SK-N-SH (cell line): ENCODE results near the gene PGBD4.
"Not testable (repeated sequence)": the region's sequence is repeated elsewhere in the genome, so short reads cannot be mapped to it uniquely, and the experiment has no call there.

Experiments
- ELF1 ChIP-seq: IDR thresholded peaks from 2 replicates; pipeline ENCODE4 v1.4.0; 2012
- EP300 ChIP-seq, 2 experiments: IDR thresholded peaks; 2 replicates each; pipeline versions ENCODE4 v1.4.0 to v1.6.1; 2012; ENCODE audit warnings: borderline replicate concordance in 1 of 2, low read depth in 1 of 2, low read length in 1 of 2
- NRF1 ChIP-seq: IDR thresholded peaks from 2 replicates; pipeline ENCODE4 v1.6.1; 2012; ENCODE audit warnings: low read depth, mild to moderate bottlenecking, low read length
- RAD21 ChIP-seq: IDR thresholded peaks from 2 replicates; pipeline ENCODE4 v1.6.1; 2012; ENCODE audit warnings: mild to moderate bottlenecking, low read length
- SMC3 ChIP-seq: IDR thresholded peaks from 2 replicates; pipeline ENCODE4 v1.6.1; 2012; ENCODE audit warnings: low read depth, low read length, improper control_type of control experiment
- YY1 ChIP-seq: IDR thresholded peaks from 2 replicates; pipeline ENCODE4 v1.4.0; 2012; ENCODE audit warnings: low read depth, mild to moderate bottlenecking
- TF ChIP-seq, protein P1 (sequence below): fragments of 200-600 bp; sonication (generic); IDR thresholded peaks from 2 replicates; pipeline ENCODE4 v1.6.1; 2017; ENCODE audit warnings: antibody characterized with exemption, mild to moderate bottlenecking, moderate library complexity
- TF ChIP-seq, protein P2 (sequence below): fragments of 150-350 bp; IDR thresholded peaks from 2 replicates; pipeline ENCODE4 v1.6.1; 2017; ENCODE audit warnings: antibody characterized with exemption, low read length, low read depth, borderline replicate concordance

DNA sequence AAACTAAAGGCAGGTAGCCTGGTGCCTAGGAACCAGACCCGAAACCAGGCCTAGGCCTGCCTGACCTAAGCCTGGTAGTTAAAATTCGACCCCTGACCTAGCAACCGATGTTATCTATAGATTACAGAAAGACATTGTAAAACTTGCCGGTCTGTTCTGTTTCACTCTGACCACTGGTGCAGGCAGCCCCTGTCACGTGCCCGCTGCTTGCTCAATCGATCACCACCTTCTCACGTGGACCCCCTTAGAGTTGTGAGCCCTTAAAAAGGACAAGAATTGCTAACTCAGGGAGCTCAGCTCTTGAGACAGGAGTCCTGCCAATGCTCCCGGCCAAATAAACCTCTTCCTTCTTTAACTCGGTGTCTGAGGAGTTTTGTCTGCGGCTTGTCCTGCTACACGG, 19.9 kb downstream of the PGBD4 start:
- TF ChIP-seq ELF1; SMC3; RAD21; NRF1; YY1; EP300 (IDR thresholded peaks at IDR 0.05; ENCODE audit: borderline replicate concordance in 1 of 2, low read depth in 1 of 2, low read length in 1 of 2): not testable (repeated sequence)
- TF ChIP-seq, protein P1, sequence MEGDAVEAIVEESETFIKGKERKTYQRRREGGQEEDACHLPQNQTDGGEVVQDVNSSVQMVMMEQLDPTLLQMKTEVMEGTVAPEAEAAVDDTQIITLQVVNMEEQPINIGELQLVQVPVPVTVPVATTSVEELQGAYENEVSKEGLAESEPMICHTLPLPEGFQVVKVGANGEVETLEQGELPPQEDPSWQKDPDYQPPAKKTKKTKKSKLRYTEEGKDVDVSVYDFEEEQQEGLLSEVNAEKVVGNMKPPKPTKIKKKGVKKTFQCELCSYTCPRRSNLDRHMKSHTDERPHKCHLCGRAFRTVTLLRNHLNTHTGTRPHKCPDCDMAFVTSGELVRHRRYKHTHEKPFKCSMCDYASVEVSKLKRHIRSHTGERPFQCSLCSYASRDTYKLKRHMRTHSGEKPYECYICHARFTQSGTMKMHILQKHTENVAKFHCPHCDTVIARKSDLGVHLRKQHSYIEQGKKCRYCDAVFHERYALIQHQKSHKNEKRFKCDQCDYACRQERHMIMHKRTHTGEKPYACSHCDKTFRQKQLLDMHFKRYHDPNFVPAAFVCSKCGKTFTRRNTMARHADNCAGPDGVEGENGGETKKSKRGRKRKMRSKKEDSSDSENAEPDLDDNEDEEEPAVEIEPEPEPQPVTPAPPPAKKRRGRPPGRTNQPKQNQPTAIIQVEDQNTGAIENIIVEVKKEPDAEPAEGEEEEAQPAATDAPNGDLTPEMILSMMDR = not testable (repeated sequence)
- TF ChIP-seq, protein P2, sequence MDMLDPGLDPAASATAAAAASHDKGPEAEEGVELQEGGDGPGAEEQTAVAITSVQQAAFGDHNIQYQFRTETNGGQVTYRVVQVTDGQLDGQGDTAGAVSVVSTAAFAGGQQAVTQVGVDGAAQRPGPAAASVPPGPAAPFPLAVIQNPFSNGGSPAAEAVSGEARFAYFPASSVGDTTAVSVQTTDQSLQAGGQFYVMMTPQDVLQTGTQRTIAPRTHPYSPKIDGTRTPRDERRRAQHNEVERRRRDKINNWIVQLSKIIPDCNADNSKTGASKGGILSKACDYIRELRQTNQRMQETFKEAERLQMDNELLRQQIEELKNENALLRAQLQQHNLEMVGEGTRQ = not testable (repeated sequence)
